Mesenchymal stem cell (in vitro differentiated cells and primary cell): Measurements from ENCODE around the gene GNAI2.

Experiments used
- DNase-seq: peaks from one replicate; pipeline ENCODE4 v3.0.0-alpha.2; 2013
- H2AFZ ChIP-seq: one replicate; pipeline ENCODE4 v1.6.1; 2013; ENCODE audit warnings: low read depth, mild to moderate bottlenecking, control low read depth, inconsistent platforms, low read length, moderate library complexity
- H2AK5ac ChIP-seq: 2 replicates; pipeline ENCODE4 v1.6.1; 2013; ENCODE audit warnings: low read length, moderate library complexity, mild to moderate bottlenecking, inconsistent platforms; ENCODE audit not compliant: severe bottlenecking
- H2BK120ac ChIP-seq: one replicate; pipeline ENCODE4 v1.6.1; 2013; ENCODE audit warnings: low read depth, mild to moderate bottlenecking, inconsistent platforms, low read length, moderate library complexity
- H2BK12ac ChIP-seq, 2 experiments: one replicate each; pipeline ENCODE4 v1.6.1; 2013; ENCODE audit warnings: inconsistent platforms in 2 of 2, low read length in 2 of 2, mild to moderate bottlenecking in 2 of 2, moderate library complexity in 2 of 2, control low read depth in 1 of 2
- H2BK15ac ChIP-seq: one replicate; pipeline ENCODE4 v1.6.1; 2013; ENCODE audit warnings: mild to moderate bottlenecking, low read depth, inconsistent platforms; ENCODE audit not compliant: poor library complexity, severe bottlenecking
- H2BK5ac ChIP-seq: 2 replicates; pipeline ENCODE4 v1.6.1; 2013; ENCODE audit warnings: low read depth, mild to moderate bottlenecking, low read length, control low read depth, inconsistent platforms; ENCODE audit not compliant: poor library complexity, severe bottlenecking
- H3K14ac ChIP-seq, 2 experiments: one replicate each; pipeline ENCODE4 v1.6.1; 2013; ENCODE audit warnings: inconsistent platforms in 2 of 2, low read length in 2 of 2, control low read depth in 1 of 2, mild to moderate bottlenecking in 1 of 2, moderate library complexity in 1 of 2
- H3K18ac ChIP-seq, 2 experiments: one replicate each; pipeline ENCODE4 v1.6.1; 2013; ENCODE audit warnings: inconsistent platforms in 2 of 2, low read length in 2 of 2, control low read depth in 1 of 2, low read depth in 1 of 2, mild to moderate bottlenecking in 1 of 2
- H3K23ac ChIP-seq, 2 experiments: one replicate each; pipeline ENCODE4 v1.6.1; 2013; ENCODE audit warnings: inconsistent platforms in 2 of 2, low read length in 2 of 2, mild to moderate bottlenecking in 2 of 2, moderate library complexity in 2 of 2, control low read depth in 1 of 2
- H3K27ac ChIP-seq: 2 replicates; pipeline ENCODE4 v1.5.1; 2013; ENCODE audit warnings: mild to moderate bottlenecking, moderate library complexity, low read length, control low read depth, inconsistent platforms; ENCODE audit not compliant: poor library complexity, severe bottlenecking
- H3K27me3 ChIP-seq, 2 experiments: 2 replicates each; pipeline versions ENCODE4 v1.6.1 to v1.7.0; 2013; ENCODE audit warnings: low read length in 2 of 2, mild to moderate bottlenecking in 2 of 2, moderate library complexity in 2 of 2, control low read depth in 1 of 2, inconsistent platforms in 1 of 2; ENCODE audit not compliant: control insufficient read depth in 1 of 2, insufficient read depth in 1 of 2
- H3K36me3 ChIP-seq, 2 experiments: 2 replicates each; pipeline versions ENCODE4 v1.6.1 to v1.7.0; 2013; ENCODE audit warnings: low read length in 2 of 2, control low read depth in 1 of 2, inconsistent platforms in 1 of 2, low read depth in 1 of 2, mild to moderate bottlenecking in 1 of 2; ENCODE audit not compliant: insufficient read depth in 2 of 2, control insufficient read depth in 1 of 2
- H3K4ac ChIP-seq, 2 experiments: one replicate each; pipeline ENCODE4 v1.6.1; 2013; ENCODE audit warnings: inconsistent platforms in 2 of 2, low read length in 2 of 2, mild to moderate bottlenecking in 2 of 2, moderate library complexity in 2 of 2, control low read depth in 1 of 2, low read depth in 1 of 2
- H3K4me1 ChIP-seq: 2 replicates; pipeline ENCODE4 v1.6.1; 2013; ENCODE audit warnings: low read depth, low read length, control low read depth; ENCODE audit not compliant: control insufficient read depth, insufficient read depth
- H3K4me2 ChIP-seq: 2 replicates; pipeline ENCODE4 v1.6.1; 2013; ENCODE audit warnings: low read length, mild to moderate bottlenecking, inconsistent platforms; ENCODE audit not compliant: poor library complexity, severe bottlenecking
- H3K4me3 ChIP-seq, 2 experiments: 2 replicates each; pipeline versions ENCODE4 v1.5.1 to v1.7.0; 2013; ENCODE audit warnings: low read length in 2 of 2, mild to moderate bottlenecking in 2 of 2, control low read depth in 1 of 2, low read depth in 1 of 2; ENCODE audit not compliant: insufficient read depth in 1 of 2
- H3K79me1 ChIP-seq: replicated peaks from 2 replicates; pipeline ENCODE4 v1.6.1; 2013; ENCODE audit warnings: mild to moderate bottlenecking, control low read depth, low read length, inconsistent platforms; ENCODE audit not compliant: poor library complexity, severe bottlenecking
- H3K9ac ChIP-seq: 2 replicates; pipeline ENCODE4 v1.7.0; 2013; ENCODE audit warnings: mild to moderate bottlenecking, low read length, moderate library complexity
- H3K9me3 ChIP-seq: 2 replicates; pipeline ENCODE4 v1.7.0; 2013; ENCODE audit warnings: mild to moderate bottlenecking, low read length; ENCODE audit not compliant: control insufficient read depth
- H4K8ac ChIP-seq: one replicate; pipeline ENCODE4 v1.6.1; 2013; ENCODE audit warnings: inconsistent platforms, mild to moderate bottlenecking, low read length, moderate library complexity
- H4K91ac ChIP-seq: one replicate; pipeline ENCODE4 v1.6.1; 2013; ENCODE audit warnings: mild to moderate bottlenecking, low read length, inconsistent platforms
- whole genome bisulfite sequencing: methylation state at CpG from one replicate; pipeline ENCODE4 v1.1.7; 2013; ENCODE audit warnings: mixed read lengths; 5-methylcytosine and 5-hydroxymethylcytosine counted together

Gene GNAI2

GRCh38 chr3:50302095-50303012 lies 66.3 kb downstream of the GNAI2 start:
- H2BK5ac ChIP-seq, result no peak overlapping the region
- no peak overlapping the region for H3K9ac ChIP-seq
- H3K27me3 ChIP-seq, result no peaks in the 10 kb centered on the region
- H3K14ac ChIP-seq, result peak overlapping the region in 1 of 2 experiments; percentile 55
- H3K4me3 ChIP-seq, result no peak overlapping the region
- no peak overlapping the region for H3K18ac ChIP-seq
- DNase-seq, result no peak
- no peaks in the 10 kb centered on the region for H3K9me3 ChIP-seq
- peak overlapping the region; percentile 47 for H4K91ac ChIP-seq
- H4K8ac ChIP-seq, result peak overlapping the region; percentile 5
- H2AFZ ChIP-seq, result no peak overlapping the region
- H2BK120ac ChIP-seq, result no peak overlapping the region
- peak overlapping the region in 1 of 2 experiments; percentile 21 for H2BK12ac ChIP-seq
- no peak overlapping the region for H3K27ac ChIP-seq
- WGBS, result 97% methylated on average over 32 of the region's 32 CpGs
- H2AK5ac ChIP-seq, result peak overlapping the region; percentile 23
- peaks cover 36% of the 10 kb centered on the region for H3K4me1 ChIP-seq
- peaks cover 12% of the 10 kb centered on the region for H3K79me1 ChIP-seq
- H3K4me2 ChIP-seq, result no peak overlapping the region
- H3K4ac ChIP-seq, result no peak overlapping the region
- H2BK15ac ChIP-seq, result no peak overlapping the region
- H3K36me3 ChIP-seq, result peaks cover 0 to 4% of the 10 kb centered on the region in 2 experiments
- H3K23ac ChIP-seq, result no peak overlapping the region

- H3K9ac ChIP-seq, result peak within 1 kb of the TSS; percentile 22
- H3K27me3 ChIP-seq, result no peaks in the 10 kb centered on the region
- H2AFZ ChIP-seq, result no peak within 1 kb of the TSS
- H3K4me3 ChIP-seq, result no peak within 1 kb of the TSS
- H3K4me2 ChIP-seq, result no peak within 1 kb of the TSS
- peak within 1 kb of the TSS; percentile 59 for H2AK5ac ChIP-seq
- H3K23ac ChIP-seq, result no peak within 1 kb of the TSS
- H3K9me3 ChIP-seq, result no peaks in the 10 kb centered on the region
- DNase-seq, result no peak
- no peak within 1 kb of the TSS for H3K14ac ChIP-seq
- H2BK12ac ChIP-seq, result peak within 1 kb of the TSS in 1 of 2 experiments; percentile 21
- 80% methylated on average over 14 of the region's 14 CpGs for WGBS
- no peaks in the 10 kb centered on the region for H3K36me3 ChIP-seq
- H4K8ac ChIP-seq, result no peak within 1 kb of the TSS
- no peak within 1 kb of the TSS for H4K91ac ChIP-seq
- peaks cover 34% of the 10 kb centered on the region for H3K4me1 ChIP-seq
- H3K4ac ChIP-seq, result no peak within 1 kb of the TSS
- H3K18ac ChIP-seq, result no peak within 1 kb of the TSS
- no peak within 1 kb of the TSS for H3K27ac ChIP-seq
- no peak within 1 kb of the TSS for H2BK120ac ChIP-seq
- no peak within 1 kb of the TSS for H2BK5ac ChIP-seq
- peaks cover 9% of the 10 kb centered on the region for H3K79me1 ChIP-seq
- H2BK15ac ChIP-seq, result no peak within 1 kb of the TSS
These were observed 67.2 kb downstream of the GNAI2 start, which contains the start of gene HYAL1 for GRCh38 chr3:50303013-50303815. TSS of gene HYAL1 (minus strand) at chr3:50303574. CDS start at chr3:50302956, 618 bp downstream.

GRCh38 chr3:50304601-50305000 lies 68.6 kb downstream of the GNAI2 start:
- H3K79me1 ChIP-seq, result peaks cover 4% of the 10 kb centered on the region
- H3K4me1 ChIP-seq, result peaks cover 29% of the 10 kb centered on the region
- H3K14ac ChIP-seq, result no peak overlapping the region

More at GRCh38 chr3:50304601-50305000, 68.6 kb downstream of the GNAI2 start:
- Histone ChIP-seq H2AFZ (no peak overlapping the region), H2AK5ac (no peak overlapping the region), H2BK12ac (no peak overlapping the region), H3K4ac (no peak overlapping the region), H3K36me3 (peaks cover 0 to 3% of the 10 kb centered on the region in 2 experiments), H3K4me2 (no peak overlapping the region), H3K27ac (no peak overlapping the region), H4K8ac (no peak overlapping the region), H3K27me3 (no peaks in the 10 kb centered on the region), H2BK15ac (no peak overlapping the region), H2BK120ac (no peak overlapping the region), H2BK5ac (no peak overlapping the region), H3K23ac (no peak overlapping the region), H3K18ac (no peak overlapping the region), H3K9ac (no peak overlapping the region), H3K9me3 (peaks cover 3% of the 10 kb centered on the region), H3K4me3 (no peak overlapping the region), H4K91ac (no peak overlapping the region)
- peak; percentile 34 for DNase-seq
